GM12873 (cell line): ENCODE results near the gene METTL25.

Experiments used
- CTCF ChIP-seq: IDR thresholded peaks from 2 replicates; pipeline ENCODE4 v1.5.1; 2012; ENCODE audit warnings: low read depth, mild to moderate bottlenecking, moderate library complexity, low read length, control low read depth; ENCODE audit not compliant: insufficient read depth; ENCODE audit errors: missing control alignments

The METTL25 gene

GRCh38 chr12:82363990-82364389 is 5.7 kb downstream of the METTL25 start:
- no peak for TF ChIP-seq CTCF

GRCh38 chr12:82366197-82366596 is 7.9 kb downstream of the METTL25 start:
- TF ChIP-seq CTCF, result no peak

- no peak for TF ChIP-seq CTCF
Measured at GRCh38 chr12:82375201-82375600, 16.9 kb downstream of the METTL25 start.

GRCh38 chr12:82378997-82379396 is 20.7 kb downstream of the METTL25 start:
- TF ChIP-seq CTCF, result no peak

- TF ChIP-seq CTCF, result peak; percentile 29
Measured at GRCh38 chr12:82383930-82384552, 25.7 kb downstream of the METTL25 start.

GRCh38 chr12:82398879-82399278 is 40.5 kb downstream of the METTL25 start:
- no peak for TF ChIP-seq CTCF

GRCh38 chr12:82400819-82401218 is 42.5 kb downstream of the METTL25 start:
- TF ChIP-seq CTCF, result no peak

- no peak for TF ChIP-seq CTCF
Measured at GRCh38 chr12:82406651-82407050, 48.3 kb downstream of the METTL25 start.
